ENCODE measurements around the gene IGSF23.

IGSF23 gene

DNA sequence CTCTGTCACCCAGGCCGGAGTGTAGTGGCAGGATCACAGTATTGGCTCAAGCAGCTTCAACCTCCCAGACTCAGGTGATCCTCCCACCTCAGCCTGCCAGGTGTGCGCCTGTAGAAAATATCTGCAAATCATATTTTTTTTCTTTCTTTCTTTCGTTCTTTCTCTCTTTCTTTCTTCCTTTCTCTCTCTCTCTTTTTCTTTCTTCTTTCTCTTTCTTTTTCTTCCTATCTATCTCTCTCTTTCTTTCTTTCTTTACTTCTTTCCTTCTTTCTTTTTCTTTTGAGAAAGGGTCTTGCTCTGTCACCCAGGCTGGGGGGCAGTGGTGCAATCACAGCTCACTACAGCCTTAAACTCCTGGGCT, 16.3 kb upstream of the IGSF23 start (continued):
- TF ChIP-seq, protein P1, sequence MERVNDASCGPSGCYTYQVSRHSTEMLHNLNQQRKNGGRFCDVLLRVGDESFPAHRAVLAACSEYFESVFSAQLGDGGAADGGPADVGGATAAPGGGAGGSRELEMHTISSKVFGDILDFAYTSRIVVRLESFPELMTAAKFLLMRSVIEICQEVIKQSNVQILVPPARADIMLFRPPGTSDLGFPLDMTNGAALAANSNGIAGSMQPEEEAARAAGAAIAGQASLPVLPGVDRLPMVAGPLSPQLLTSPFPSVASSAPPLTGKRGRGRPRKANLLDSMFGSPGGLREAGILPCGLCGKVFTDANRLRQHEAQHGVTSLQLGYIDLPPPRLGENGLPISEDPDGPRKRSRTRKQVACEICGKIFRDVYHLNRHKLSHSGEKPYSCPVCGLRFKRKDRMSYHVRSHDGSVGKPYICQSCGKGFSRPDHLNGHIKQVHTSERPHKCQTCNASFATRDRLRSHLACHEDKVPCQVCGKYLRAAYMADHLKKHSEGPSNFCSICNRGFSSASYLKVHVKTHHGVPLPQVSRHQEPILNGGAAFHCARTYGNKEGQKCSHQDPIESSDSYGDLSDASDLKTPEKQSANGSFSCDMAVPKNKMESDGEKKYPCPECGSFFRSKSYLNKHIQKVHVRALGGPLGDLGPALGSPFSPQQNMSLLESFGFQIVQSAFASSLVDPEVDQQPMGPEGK (CRISPR knock-in tag; IDR thresholded peaks at IDR 0.05; ENCODE audit: borderline replicate concordance) = no peak
- no peak for TF ChIP-seq SNAI2 (CRISPR knock-in tag; IDR thresholded peaks at IDR 0.05)
- TF ChIP-seq ZFP30 (CRISPR knock-in tag; IDR thresholded peaks at IDR 0.05) = no peak
- no peak for TF ChIP-seq OSR1 (CRISPR knock-in tag; IDR thresholded peaks at IDR 0.05)
- TF ChIP-seq ISL1 (CRISPR knock-in tag; IDR thresholded peaks at IDR 0.05) = no peak

DNA sequence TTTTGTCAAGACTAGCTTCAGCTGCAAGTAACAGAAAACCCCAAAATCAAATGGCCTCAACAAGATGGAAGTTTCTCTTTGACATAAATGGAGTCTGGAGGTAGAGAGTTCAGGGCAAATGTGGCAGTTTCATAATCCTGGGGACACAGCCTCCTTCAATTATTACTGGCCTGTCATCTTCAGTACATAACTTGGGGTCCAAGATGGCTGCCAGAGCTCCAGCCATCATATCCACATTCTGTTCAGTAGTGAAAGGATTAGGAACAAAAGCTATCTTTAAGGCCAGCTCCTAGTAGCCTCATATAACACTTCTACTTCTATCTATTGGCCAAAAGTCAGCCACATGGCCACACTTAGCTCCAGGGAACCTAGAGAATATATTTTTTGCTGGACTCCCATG, 15.0 kb upstream of the IGSF23 start:
- ATAC-seq = no peak
- TF ChIP-seq ARNTL (CRISPR knock-in tag; IDR thresholded peaks at IDR 0.05; ENCODE audit: borderline replicate concordance, low read depth) (no peak), PPARA (CRISPR knock-in tag; IDR thresholded peaks at IDR 0.05; ENCODE audit: borderline replicate concordance) (no peak), ZNF565 (CRISPR knock-in tag; conservative IDR thresholded peaks at IDR 0.05; ENCODE audit: low read depth) (no peak), ZFP30 (CRISPR knock-in tag; IDR thresholded peaks at IDR 0.05) (no peak), BACH2 (CRISPR knock-in tag; IDR thresholded peaks at IDR 0.05; ENCODE audit: borderline replicate concordance) (no peak), ESRRG (CRISPR knock-in tag; IDR thresholded peaks at IDR 0.05) (no peak)
- TF ChIP-seq, protein P2, sequence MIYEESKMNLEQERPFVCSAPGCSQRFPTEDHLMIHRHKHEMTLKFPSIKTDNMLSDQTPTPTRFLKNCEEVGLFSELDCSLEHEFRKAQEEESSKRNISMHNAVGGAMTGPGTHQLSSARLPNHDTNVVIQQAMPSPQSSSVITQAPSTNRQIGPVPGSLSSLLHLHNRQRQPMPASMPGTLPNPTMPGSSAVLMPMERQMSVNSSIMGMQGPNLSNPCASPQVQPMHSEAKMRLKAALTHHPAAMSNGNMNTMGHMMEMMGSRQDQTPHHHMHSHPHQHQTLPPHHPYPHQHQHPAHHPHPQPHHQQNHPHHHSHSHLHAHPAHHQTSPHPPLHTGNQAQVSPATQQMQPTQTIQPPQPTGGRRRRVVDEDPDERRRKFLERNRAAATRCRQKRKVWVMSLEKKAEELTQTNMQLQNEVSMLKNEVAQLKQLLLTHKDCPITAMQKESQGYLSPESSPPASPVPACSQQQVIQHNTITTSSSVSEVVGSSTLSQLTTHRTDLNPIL (CRISPR knock-in tag; IDR thresholded peaks at IDR 0.05; ENCODE audit: low read depth) = no peak
- TF ChIP-seq, protein P3, sequence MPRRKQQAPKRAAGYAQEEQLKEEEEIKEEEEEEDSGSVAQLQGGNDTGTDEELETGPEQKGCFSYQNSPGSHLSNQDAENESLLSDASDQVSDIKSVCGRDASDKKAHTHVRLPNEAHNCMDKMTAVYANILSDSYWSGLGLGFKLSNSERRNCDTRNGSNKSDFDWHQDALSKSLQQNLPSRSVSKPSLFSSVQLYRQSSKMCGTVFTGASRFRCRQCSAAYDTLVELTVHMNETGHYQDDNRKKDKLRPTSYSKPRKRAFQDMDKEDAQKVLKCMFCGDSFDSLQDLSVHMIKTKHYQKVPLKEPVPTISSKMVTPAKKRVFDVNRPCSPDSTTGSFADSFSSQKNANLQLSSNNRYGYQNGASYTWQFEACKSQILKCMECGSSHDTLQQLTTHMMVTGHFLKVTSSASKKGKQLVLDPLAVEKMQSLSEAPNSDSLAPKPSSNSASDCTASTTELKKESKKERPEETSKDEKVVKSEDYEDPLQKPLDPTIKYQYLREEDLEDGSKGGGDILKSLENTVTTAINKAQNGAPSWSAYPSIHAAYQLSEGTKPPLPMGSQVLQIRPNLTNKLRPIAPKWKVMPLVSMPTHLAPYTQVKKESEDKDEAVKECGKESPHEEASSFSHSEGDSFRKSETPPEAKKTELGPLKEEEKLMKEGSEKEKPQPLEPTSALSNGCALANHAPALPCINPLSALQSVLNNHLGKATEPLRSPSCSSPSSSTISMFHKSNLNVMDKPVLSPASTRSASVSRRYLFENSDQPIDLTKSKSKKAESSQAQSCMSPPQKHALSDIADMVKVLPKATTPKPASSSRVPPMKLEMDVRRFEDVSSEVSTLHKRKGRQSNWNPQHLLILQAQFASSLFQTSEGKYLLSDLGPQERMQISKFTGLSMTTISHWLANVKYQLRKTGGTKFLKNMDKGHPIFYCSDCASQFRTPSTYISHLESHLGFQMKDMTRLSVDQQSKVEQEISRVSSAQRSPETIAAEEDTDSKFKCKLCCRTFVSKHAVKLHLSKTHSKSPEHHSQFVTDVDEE (CRISPR knock-in tag; IDR thresholded peaks at IDR 0.05) = no peak
- TF ChIP-seq, protein P1 (CRISPR knock-in tag; IDR thresholded peaks at IDR 0.05; ENCODE audit: borderline replicate concordance) = no peak

DNA sequence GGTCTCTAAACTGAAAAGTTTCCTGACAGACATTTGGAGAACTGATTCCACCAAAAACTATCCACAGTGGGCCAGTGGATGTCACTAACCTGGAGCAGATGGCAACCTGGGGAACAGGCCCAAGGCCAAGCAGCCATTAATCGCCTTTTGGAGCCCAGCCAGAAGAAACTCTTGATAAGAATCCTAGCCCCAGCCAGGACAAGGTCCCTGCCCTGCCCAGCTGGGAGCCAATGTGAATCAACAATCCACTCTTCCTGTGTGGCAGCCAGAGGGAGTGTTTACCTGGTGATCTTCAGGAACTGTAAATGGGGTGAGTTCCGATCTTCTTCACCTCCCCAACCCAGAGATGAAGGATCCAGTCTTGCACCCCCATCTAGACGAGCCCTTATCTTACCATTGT, 14.5 kb upstream of the IGSF23 start:
- no peak for ATAC-seq
- TF ChIP-seq ISL1 (CRISPR knock-in tag; IDR thresholded peaks at IDR 0.05) (no peak), TOX (CRISPR knock-in tag; IDR thresholded peaks at IDR 0.05; ENCODE audit: borderline replicate concordance) (no peak), ZNF8 (CRISPR knock-in tag; IDR thresholded peaks at IDR 0.05) (no peak), GLIS3 (CRISPR knock-in tag; IDR thresholded peaks at IDR 0.05) (no peak), PPARA (CRISPR knock-in tag; IDR thresholded peaks at IDR 0.05; ENCODE audit: borderline replicate concordance) (no peak), OSR1 (CRISPR knock-in tag; IDR thresholded peaks at IDR 0.05) (no peak), ZNF70 (CRISPR knock-in tag; IDR thresholded peaks at IDR 0.05) (no peak), ZFP3 (CRISPR knock-in tag; IDR thresholded peaks at IDR 0.05) (no peak), RARB (CRISPR knock-in tag; IDR thresholded peaks at IDR 0.05) (no peak), ZC3H10 (CRISPR knock-in tag; IDR thresholded peaks at IDR 0.05) (no peak), BACH2 (CRISPR knock-in tag; IDR thresholded peaks at IDR 0.05; ENCODE audit: borderline replicate concordance) (no peak)
- TF ChIP-seq, protein P3 (CRISPR knock-in tag; IDR thresholded peaks at IDR 0.05) = no peak
- TF ChIP-seq, protein P4, sequence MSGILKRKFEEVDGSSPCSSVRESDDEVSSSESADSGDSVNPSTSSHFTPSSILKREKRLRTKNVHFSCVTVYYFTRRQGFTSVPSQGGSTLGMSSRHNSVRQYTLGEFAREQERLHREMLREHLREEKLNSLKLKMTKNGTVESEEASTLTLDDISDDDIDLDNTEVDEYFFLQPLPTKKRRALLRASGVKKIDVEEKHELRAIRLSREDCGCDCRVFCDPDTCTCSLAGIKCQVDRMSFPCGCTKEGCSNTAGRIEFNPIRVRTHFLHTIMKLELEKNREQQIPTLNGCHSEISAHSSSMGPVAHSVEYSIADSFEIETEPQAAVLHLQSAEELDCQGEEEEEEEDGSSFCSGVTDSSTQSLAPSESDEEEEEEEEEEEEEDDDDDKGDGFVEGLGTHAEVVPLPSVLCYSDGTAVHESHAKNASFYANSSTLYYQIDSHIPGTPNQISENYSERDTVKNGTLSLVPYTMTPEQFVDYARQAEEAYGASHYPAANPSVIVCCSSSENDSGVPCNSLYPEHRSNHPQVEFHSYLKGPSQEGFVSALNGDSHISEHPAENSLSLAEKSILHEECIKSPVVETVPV (CRISPR knock-in tag; IDR thresholded peaks at IDR 0.05) = no peak
- TF ChIP-seq, protein P2 (CRISPR knock-in tag; IDR thresholded peaks at IDR 0.05; ENCODE audit: low read depth) = no peak

Data from SK-N-SH treated with all-trans-retinoic acid at 6 μM for 48 hours (cell line).